GDM1 (cell line): ENCODE results near the gene NCOR1.
"Not testable (repeated sequence)": the region's sequence is repeated elsewhere in the genome, so short reads cannot be mapped to it uniquely, and the experiment has no call there.

Source experiments
- DNase-seq: peaks from one replicate; lab custom pipeline; 2025; lab: John Stamatoyannopoulos, UW

Gene NCOR1

DNA sequence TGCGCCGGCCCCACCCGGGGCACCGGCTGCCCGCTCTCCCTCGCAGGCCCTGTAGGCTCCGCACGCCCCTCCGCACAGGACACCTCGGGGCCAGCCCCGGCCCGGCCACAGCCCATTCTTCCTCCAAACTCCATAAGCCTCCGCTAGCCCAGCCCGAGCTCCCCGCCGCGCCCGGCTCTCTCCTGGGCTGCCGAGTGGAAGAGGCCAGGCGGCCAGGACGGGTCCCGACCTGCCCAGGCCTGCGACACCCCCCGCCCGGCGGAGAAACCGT is 397 bp downstream of the NCOR1 start:
- DNase-seq: no peak

DNA sequence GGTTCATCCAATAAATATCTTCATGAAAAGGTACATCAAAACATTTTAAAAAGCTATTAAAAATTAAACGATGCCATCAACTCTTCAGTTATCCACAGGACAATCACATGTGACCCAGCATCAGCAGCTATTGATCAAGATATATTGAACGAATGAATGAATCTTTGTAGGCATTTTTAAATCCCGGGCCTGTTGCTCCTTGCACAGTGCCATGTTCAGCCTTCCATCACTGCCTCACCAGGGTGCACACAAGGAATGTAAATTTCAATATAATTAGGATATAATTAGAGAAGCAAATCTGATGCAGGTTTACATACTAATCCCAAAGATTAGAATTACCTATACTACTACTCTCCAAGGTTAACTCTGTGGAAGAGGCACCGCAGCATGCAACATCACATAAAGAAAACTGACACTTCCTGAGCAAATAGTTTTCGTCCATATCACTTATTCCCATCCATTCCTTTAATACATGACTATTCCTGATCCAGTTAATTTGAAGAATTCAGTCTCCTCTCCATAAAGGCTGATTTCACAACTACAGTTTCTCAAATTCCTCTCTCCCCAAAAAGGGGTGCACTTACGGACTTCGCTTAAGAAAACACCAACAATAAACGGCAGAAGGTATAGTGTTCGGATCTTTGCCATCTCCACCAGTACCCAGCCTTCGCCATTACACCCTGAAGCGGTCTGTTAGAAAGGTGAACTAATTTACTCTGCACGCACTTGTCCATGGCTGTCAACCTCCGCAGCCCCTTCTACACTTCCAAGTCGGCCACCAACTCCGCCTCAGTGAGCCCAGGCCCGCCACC is 938 bp downstream of the NCOR1 start:
- DNase-seq: no peak

DNA sequence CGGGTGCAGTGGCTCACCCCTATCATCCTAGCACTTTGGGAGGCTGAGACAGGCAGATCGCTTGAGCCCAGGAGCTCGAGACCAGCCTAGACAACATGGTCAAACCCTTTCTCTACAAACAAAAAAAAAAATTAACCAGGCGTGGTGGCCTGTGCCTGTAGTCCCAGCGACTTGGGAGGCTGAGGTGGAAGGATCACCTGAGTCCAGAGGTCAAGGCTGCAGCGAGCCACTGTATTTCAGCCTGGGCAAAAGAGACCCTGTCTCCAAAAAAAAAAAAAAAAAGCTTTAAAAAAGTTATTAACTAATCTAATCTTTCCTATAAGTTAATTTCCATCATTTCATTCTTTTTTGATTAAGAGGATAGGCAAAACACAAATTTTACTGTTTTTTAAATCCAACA is 2.5 kb downstream of the NCOR1 start:
- no peak for DNase-seq

DNA sequence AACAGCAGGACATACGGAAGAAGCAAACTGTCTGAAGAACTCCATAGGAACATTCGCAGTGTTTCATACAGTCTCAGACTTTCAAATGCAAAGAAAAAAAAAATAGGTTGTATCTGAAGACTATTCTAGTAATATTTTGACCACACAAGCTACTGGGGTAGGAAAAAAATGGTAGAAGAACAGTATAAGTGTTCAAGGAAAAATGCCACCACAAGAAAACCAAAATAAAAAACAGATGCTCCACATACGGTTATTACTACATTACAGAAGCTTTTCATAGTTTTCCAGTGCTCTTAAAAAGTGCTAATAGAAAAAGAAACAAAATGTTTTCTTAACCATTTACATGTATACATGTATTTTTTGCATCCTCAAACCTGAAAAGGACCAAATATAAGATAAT is 3.7 kb downstream of the NCOR1 start:
- no peak for DNase-seq

DNA sequence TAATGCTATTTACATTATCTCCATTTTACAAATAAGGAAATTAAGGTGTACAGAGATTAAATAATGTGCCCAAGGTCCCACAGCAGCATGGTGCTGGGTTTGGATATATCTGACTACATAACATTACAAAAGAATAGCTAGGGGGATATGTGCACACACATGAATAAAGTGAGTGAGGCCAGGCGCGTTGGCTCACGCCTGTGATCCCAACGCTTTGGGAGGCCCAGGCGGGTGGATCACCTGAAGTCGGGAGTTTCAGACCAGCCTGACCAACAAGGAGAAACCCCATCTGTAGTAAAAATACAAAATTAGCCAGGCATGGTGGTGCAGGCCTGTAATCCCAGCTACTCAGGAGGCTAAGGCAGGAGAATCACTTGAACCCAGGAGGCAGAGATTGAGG is 10.6 kb downstream of the NCOR1 start:
- DNase-seq: not testable (repeated sequence)

DNA sequence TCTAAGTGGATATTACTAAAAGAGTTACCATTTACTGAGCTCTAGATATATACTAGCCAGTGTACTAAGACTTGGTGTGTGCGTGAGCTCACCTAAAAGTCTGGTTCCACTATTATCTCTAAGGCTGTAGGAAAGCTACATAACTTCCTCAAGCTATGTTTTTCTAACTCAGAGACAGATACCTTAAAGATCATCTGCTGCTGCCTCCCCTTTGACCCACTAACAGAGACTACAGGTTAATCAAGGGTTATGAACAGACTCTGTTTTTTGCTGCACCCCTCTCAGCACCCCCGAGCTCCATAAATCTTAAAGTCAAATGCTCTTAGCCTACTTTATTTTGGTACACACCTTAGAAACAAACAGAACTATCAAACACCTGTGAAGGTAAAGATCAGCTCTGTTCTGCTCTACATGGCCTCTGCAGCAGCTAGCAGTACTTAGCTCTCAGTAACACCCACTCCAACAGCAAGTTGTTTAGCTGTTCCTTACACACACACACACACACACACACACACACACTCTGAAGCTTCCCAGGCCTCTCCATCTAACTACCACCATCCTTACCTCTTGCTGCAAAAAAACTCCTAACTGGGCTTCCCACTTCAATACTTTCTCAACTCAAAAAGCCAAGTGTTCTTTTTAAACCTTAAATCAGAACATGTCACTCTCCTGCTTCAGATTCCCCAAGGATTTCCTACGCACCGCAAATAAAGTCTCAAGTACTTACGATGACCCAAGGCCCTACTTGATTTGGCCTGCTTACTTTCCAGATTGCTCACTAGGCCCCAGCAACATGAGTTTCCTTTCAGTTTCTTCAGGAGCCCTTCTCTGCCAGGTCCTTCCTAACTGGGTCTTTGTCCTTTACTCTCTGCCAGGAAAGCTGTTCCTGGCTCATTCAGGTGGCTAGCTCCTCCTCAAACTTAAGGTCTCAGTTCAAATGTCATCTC is 12.5 kb downstream of the NCOR1 start:
- not testable (repeated sequence) for DNase-seq

DNA sequence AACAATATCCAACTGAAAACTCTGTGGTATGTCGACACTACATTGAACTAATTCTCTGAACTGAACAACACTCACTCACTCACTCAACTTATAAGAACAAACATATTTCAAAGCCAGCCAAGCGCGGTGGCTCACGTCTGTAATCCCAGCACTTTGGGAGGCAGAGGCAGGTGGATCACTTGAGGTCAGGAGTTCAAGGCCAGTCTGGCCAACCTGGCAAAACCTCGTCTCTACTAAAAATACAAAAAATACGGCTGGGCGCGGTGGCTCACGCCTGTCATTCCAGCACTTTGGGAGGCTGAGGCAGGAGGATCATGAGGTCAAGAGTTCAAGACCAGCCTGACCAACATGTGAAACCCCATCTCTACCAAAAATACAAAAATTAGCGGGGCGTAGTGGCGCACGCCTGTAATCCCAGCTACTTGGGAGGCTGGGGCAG is 13.6 kb downstream of the NCOR1 start:
- DNase-seq: not testable (repeated sequence)

DNA sequence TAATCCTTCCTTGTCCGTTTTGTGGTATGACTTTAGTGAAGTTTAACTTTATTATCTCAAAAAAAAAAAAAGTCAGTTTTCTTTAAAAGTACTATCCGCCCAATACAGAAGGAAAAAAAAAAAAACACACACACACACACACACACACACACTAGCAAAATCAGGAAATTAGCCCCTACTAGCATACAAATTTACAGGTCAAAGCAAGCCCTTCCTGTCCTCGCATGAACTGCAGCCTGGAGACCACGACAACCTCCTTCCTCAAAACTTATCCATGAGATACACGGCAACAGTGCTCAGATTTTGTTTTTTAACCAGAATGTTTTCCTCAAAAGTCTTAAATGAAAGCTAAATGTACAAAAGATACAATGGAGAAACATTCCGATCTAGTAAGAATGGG is 16.2 kb downstream of the NCOR1 start:
- DNase-seq: peak; percentile 5

DNA sequence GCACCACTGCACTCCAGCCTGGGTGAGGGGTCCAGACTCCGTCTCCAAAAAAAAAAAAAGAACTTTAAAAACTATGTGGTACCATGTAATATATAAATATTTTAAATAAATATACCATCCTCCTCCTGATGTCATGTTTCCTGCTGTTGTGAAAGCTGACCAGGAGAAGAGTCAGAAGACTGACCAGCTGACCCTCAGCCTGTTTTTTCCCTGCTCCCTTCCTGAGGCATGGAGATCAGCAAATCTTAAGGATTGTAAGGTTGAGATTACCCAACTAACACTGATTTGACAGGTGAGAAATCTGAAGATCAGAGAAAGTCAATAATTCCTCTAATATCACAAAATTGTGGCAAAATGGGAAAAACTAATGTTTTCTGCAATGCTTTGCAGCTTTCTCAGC is 18.1 kb downstream of the NCOR1 start:
- DNase-seq: no peak

DNA sequence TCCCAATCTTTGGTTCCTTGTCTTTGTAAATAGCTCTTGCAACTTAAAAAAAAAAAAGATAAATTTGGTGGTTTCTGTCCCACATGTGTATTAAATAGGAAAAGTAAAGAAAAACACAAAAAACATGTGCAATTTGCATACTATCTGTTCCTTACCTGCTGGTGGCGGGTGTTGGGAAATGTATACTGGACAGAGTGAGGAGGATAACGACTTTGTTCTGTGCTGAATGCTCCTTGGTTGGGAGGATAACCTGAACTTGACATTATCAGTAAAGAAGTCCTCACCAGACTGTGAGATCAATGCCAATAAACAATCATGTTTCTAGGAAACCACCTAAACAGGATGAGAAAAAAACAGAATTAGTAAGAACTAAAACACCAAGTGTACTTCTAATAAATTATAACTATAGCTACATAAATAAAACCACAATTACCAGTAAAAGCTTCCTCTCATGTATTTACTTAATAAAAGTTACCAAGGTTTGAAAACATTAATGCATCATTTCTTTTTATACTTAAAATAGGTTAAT is 21.0 kb downstream of the NCOR1 start:
- not testable (repeated sequence) for DNase-seq

DNA sequence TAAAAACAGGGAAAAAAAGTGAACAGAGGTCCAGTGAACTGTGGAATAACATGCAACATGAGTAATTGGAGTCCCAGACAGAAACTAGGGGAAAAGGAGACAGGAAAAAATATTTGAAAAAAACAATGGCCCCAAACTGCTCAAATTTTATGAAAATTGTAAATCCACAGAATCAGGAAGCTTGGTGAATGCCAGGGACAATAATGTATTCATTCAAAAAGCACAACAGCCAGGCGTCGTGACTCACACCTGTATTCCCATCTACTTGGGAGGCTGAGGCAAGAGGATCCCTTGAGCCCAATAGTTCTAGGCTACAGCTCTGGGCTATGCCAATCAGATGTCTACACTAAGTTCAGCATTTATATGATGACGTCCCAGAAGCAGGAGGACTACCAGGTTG is 23.7 kb downstream of the NCOR1 start:
- no peak for DNase-seq

DNA sequence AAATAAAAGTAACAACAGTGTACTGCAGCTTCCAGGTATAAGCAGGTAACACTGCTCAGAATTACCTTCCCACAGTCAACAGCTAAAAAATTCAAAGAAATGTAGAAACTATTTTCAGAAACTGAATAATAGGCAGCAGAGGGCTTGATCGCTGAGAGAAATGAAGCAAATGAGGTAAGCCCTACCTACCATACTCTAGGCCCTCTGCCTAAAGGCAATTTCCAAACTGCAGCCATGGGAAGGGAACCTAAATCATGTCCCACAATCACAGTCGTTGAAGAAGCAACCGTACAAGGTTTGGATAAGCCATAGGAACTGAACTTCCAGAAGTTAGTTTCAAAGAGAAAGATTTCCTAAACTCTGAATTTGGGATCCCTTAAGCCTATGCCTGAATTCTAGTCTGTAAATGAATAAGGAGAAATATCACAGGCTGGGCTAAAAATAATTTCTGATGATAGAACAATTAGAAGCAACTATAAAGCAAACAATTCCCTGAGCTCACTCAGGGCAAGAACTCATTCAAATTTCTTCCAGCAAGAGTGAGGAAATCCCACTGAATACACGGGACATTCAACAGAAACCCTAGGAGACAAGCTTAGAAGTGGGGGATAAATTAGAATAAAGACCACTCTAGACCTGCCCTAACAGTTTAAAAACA is 24.5 kb downstream of the NCOR1 start:
- no peak for DNase-seq

DNA sequence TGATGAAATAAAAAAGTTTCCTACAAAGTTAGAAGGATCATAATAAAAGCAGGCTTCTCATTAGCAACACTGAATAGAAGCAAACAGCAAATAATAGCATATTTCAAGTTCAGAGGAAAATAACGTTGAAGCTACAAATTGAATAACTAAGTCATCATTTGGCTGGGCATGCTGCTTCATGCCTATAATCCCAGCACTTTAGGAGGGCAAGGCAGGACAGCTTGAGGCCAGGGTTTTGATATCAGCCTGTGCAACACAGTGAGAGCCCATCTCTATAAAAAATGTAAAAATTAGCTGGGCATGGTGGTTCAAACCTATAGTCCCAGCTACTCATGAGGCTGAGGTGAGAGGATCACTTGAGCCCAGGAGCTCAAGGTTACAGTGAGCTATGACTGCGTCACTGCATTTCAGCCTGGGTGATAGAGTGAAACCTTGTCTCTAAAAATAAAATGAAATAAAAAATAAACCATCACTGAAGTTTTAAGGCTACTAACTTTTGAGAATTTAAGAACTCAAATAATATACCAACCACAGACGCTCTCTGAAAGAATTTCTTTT is 25.5 kb downstream of the NCOR1 start:
- no peak for DNase-seq

DNA sequence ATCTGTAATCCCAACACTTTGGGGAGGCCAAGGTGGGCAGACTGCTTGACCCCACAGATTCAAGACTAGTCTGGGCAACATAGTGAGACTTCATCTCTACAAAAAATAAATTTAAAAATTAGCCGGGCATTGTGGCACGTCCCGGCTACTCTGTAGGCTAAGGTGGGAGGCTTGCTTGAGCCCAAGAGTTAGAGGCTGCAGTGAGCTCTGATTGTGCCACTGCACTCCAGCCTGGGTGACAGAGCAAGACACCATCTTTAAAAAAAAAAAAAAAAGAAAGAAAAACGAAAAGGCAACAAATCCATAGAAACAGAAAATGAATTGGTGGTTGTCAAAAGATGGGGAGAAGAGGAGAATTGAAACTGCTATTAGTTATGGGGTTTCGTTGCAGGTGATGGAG is 27.7 kb downstream of the NCOR1 start:
- DNase-seq: no peak

DNA sequence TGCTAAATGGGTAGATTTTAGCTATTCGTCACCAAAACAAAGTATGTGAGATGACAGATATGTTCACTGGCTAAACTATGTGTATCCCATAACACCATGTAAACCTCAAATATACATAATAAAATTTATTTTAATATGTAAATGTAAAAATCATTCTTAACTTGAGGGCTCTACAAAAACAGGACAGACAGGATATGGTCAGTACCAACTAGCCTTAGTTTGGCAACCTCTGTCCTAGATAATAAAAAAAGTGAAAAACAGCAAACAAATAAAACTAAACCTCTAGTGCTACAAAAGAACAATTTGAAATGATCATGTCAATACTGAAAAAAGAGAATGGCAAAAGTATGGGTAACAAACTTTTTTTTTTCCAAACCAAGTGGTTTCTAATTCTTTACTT is 33.8 kb downstream of the NCOR1 start:
- DNase-seq: no peak

DNA sequence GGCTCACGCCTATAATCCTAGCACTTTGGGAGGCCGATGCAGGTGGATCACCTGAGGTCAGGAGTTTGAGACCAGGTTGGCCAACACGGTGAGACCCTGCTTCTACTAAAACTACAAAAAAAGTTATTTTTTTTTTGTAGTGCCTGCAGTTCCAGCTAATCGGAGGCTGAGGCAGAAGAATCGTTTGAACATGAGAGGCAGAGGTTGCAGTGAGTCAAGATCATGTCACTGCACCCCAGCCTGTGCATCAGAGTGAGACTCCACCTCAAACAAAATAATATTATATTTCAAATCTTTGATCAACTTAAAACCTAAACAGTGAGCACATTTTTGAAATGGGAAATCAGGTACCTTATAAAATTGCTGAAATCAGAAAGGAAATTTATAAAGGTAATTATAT is 36.5 kb downstream of the NCOR1 start:
- no peak for DNase-seq

DNA sequence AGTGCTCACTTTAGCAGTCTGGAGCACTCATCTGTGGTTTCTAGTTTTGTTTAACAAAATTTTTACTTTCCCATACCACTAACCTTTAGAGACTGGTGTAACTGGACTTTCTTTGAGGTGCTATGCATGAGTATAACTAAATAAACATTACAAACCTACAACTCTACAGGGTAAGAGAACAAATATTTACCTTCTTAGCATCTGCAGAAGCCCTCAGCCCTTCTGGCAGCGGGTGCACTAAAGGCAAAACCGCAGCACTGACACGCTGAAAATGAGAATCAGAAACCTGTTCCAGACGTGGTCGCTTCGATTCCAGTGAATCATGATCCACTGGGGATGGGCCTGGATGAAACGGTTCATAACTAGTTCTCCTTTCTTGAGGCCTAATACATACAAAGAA is 43.7 kb downstream of the NCOR1 start:
- DNase-seq: no peak

DNA sequence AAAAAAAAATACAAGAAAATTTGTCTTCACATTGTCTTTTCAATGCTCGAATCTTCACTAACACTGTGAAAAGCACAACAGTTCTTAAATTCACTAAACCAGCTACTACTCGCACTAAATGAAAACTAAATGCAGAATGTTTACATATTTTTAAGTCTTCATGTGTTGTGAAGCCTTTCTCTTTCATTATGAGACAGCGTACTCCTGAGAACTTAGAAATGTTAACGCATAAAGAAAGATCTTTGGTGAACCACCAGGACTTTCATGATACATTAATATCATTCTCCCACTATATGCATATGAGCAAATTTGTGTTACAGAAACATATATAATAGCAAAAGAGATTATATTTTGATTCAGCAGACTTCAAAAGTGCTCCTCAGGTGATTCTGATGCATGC is 48.6 kb downstream of the NCOR1 start:
- not testable (repeated sequence) for DNase-seq

DNA sequence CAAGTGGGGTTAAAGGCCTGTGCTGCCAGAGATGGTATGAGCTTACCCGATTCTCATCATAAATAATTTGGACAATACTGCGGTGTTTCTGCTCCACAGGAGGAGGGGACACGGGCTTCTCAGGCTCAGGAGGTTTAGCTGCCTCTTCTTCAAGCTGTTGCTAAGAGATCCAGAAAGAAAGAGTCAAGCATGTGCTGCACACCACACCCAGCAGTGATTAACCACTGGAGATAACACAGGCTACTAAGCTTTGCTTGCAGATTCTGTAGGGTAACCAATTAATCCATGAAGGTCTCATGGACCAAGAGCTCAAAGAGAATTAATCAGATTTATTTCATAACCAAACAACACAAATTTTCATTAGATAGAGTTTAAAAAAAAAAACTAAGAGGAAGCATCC is 56.6 kb downstream of the NCOR1 start:
- no peak for DNase-seq

DNA sequence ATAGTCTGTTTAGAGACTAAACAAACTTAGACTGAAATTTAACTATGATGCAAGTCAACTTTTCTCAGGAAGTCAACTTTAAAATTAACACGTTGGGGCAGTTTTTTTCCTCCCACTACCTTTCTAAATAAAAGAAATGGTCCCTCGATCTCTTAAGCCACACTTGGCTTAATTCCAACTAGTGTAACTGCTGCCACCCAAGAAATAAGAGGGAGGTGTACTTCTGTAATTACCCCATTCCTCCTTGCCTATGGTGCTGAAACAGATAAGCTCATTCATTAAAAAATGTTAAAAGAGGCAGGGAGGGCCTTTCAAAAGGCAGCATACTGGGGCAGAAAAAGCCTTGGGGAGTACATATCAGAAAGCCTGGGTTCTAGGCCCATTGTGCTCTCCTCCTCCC is 59.8 kb downstream of the NCOR1 start:
- no peak for DNase-seq

DNA sequence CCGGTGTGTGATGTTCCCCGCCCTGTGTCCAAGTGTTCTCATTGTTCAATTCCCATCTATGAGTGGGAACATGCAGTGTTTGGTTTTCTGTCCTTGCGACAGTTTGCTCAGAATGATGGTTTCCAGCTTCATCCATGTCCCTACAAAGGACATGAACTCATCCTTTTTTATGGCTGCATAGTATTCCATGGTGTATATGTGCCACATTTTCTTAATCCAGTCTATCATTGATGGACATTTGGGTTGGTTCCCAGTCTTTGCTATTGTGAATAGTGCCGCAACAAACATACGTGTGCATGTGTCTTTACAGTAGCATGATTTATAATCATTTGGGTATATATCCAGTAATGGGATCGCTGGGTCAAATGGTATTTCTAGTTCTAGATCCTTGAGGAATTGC is 63.0 kb downstream of the NCOR1 start:
- DNase-seq: not testable (repeated sequence)

DNA sequence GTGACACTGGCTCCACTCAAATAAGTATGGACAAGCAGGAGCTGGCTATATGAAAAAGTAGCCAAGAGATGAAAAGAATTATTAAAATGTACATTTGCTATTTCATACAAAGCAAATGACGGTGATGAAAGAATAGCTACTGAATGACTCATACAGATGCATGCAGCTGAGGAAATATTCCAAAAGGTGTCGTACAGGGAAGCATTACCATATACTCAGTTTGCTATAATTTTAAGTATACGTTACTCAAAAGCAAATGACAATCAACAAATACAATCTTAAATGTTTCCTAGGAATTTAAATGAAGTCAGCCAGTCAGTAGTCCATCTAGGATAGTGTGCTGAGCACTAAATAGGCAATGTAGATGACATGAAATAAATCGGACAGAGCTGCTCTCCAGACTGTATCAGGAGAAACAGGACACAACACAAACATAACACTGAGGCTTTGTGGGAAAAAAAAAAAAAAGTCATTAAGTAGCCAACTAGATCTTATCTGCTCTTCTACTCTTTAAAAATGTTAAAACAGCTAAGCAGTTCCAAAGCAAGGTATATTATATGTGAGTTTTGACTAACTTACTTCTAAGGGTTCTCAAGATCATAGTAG is 65.0 kb downstream of the NCOR1 start:
- no peak for DNase-seq
